HUES6 (cell line): Measurements from ENCODE around the gene EIF2S2.

Experiments
- H3K27ac ChIP-seq: 2 replicates; pipeline ENCODE4 v1.7.0; 2013; ENCODE audit warnings: low read depth, mild to moderate bottlenecking, low read length, inconsistent platforms
- H3K27me3 ChIP-seq: 2 replicates; pipeline ENCODE4 v1.6.1; 2013; ENCODE audit warnings: low read length; ENCODE audit not compliant: control insufficient read depth, insufficient read depth
- H3K36me3 ChIP-seq: 2 replicates; pipeline ENCODE4 v1.6.1; 2013; ENCODE audit warnings: low read length; ENCODE audit not compliant: control insufficient read depth, insufficient read depth
- H3K4me1 ChIP-seq: 2 replicates; pipeline ENCODE4 v1.6.1; 2013; ENCODE audit warnings: low read length; ENCODE audit not compliant: control insufficient read depth, insufficient read depth
- H3K4me3 ChIP-seq: 2 replicates; pipeline ENCODE4 v1.5.1; 2013; ENCODE audit warnings: low read depth, low read length
- H3K9ac ChIP-seq: one replicate; pipeline ENCODE4 v1.6.1; 2013; ENCODE audit warnings: mild to moderate bottlenecking, low read length
- H3K9me3 ChIP-seq: 2 replicates; pipeline ENCODE4 v1.6.1; 2013; ENCODE audit warnings: low read depth, low read length; ENCODE audit not compliant: control insufficient read depth, insufficient read depth

EIF2S2 gene

DNA sequence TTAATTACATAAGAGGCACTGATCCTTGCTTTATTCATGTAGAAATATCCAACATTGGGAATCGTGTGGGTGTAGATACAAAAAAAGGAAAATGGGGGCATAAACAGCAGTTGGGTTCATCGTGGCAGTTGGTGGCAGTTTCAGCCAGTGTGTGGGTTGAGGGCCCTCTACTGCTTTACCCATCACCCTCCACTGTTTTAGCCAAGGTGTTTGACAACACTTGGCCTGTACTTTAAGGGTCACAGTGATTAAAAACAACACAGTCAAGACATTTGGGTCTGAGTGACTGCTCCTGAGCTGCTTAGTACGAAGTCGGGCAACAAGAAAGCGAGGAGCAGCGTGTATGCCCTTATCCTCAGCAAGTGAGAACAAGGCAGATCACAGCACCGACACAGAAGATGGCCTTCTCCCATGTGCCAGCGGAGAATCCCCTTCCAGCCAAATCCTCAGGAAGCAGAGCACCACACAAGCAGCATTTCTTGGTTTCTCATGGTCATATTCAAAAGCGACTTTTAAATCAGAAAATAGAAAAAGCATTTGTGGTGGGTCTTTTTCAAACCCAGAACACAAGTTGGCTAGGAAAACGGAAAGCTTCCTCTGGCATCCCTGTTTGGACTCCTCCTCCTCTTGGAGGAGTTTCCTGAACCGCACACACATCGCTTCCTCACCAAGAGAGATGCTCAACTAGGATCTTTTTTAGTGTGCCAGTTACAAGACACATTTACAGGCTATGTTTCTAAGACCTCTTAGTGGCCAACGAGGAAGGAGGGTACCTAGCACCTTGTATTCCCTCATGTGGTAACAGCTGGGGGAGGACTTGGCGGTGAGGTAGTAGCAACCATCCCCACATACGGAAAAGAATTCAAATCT, 23.5 kb downstream of the EIF2S2 start:
- Histone ChIP-seq H3K9ac (no peak overlapping the region), H3K27me3 (no peaks in the 10 kb centered on the region), H3K9me3 (no peaks in the 10 kb centered on the region), H3K4me3 (no peak overlapping the region), H3K27ac (no peak overlapping the region), H3K4me1 (no peaks in the 10 kb centered on the region), H3K36me3 (peaks cover 77% of the 10 kb centered on the region)

DNA sequence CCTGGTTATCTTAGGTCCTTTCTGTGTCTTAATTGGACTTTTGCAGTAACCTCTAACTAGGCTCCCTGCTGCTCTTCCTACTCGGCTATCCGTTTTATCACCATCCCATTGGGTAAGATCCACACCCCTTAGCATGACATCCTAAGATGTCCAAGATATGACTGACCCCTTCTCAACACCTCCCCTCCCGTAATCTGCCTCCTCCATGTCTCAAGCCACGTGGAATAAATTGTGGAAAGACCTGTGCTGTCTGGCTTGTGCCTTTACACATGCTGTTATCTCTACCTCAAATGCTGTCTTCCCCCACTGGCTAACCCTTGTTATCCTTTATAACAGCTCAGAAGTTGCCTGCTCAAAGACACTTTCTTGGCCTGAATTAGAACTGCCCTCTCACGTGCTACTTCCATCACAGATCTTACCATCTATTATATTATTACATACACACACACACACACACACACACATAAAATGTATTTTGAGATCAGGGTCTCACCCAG, 26.5 kb downstream of the EIF2S2 start:
- Histone ChIP-seq H3K9ac (no peak overlapping the region), H3K9me3 (no peaks in the 10 kb centered on the region), H3K27me3 (no peaks in the 10 kb centered on the region), H3K4me3 (no peak overlapping the region), H3K27ac (no peak overlapping the region), H3K4me1 (no peaks in the 10 kb centered on the region), H3K36me3 (peaks cover 75% of the 10 kb centered on the region)

DNA sequence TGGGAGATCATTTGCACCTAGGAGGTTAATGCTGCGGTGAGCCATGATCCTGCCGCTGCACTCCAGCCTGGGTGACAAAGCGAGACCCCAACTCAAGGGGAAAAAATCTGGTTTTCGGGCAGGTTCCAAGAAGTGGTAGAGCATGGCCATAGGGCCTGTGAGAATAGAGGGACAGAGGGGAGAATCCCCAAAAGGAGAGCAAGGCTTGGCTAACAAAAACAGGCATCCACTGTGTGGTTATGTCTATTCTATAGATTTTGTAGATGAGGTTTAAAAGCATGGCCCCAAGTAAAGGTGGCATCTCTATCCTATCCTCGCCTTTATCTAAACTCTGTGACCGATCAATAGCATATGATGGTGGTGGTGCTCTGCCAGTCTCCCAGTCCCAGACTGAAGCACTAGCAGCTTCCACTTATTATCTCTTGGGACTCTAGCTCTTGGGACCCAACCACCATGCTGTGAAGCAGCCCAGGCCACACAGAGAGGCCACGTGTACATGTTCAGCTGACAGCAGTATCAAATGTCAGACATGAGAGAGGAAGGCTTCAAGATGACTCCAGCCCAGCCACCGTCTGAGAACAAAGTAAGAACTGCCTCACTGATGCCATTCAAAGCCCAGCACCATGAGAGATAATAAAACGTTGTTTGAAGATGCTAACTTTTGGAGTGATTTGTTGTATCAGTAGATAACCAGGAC, 27.7 kb downstream of the EIF2S2 start:
- peaks cover 75% of the 10 kb centered on the region for H3K36me3 ChIP-seq
- H3K4me1 ChIP-seq = no peaks in the 10 kb centered on the region
- H3K9me3 ChIP-seq = no peaks in the 10 kb centered on the region
- H3K9ac ChIP-seq = no peak overlapping the region
- H3K4me3 ChIP-seq = no peak overlapping the region
- no peak overlapping the region for H3K27ac ChIP-seq
- no peaks in the 10 kb centered on the region for H3K27me3 ChIP-seq

DNA sequence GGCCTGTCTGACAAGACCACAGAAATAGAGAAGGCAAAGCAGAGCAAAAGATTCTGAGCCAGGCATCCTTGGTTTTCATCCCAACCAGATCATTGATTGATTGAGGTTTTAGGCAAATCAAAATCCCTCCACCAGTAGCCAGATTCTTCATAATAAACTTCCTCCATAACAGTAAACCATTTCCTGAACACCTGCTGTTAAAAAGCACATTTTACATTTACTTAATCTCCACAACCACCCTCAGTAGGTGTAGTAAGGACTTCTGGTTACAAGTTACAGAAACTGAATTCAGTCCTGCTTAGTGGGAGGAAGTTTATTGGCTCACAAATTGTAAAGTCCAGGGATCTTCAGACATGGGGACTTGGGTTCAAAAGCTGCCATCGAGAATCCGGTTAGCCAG, 28.3 kb downstream of the EIF2S2 start:
- Histone ChIP-seq H3K4me3 (no peak overlapping the region), H3K4me1 (no peaks in the 10 kb centered on the region), H3K9me3 (no peaks in the 10 kb centered on the region), H3K9ac (no peak overlapping the region), H3K27me3 (no peaks in the 10 kb centered on the region), H3K27ac (no peak overlapping the region), H3K36me3 (peaks cover 75% of the 10 kb centered on the region)

DNA sequence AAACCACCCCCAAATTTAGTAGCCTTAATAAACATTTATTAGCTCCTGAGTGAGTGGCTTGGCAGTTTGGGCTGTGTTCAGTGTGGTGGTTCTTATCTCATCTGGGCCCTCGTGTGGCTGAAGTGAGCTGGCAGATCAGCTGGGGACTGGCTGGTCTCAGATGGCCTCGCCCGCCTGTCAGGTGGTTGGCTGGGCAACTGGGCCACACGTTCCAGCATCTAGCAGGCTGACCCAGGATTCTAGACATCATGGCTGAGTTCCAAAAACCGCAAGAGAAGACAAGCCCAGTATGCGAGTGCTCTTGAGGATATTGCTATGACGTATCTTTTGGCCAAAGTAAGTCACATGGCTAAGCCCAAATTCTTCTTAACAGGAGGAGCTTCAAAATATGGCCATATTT, 28.9 kb downstream of the EIF2S2 start:
- H3K4me3 ChIP-seq = no peak overlapping the region
- H3K9ac ChIP-seq = no peak overlapping the region
- H3K9me3 ChIP-seq = no peaks in the 10 kb centered on the region
- no peaks in the 10 kb centered on the region for H3K4me1 ChIP-seq
- no peak overlapping the region for H3K27ac ChIP-seq
- no peaks in the 10 kb centered on the region for H3K27me3 ChIP-seq
- H3K36me3 ChIP-seq = peaks cover 75% of the 10 kb centered on the region

DNA sequence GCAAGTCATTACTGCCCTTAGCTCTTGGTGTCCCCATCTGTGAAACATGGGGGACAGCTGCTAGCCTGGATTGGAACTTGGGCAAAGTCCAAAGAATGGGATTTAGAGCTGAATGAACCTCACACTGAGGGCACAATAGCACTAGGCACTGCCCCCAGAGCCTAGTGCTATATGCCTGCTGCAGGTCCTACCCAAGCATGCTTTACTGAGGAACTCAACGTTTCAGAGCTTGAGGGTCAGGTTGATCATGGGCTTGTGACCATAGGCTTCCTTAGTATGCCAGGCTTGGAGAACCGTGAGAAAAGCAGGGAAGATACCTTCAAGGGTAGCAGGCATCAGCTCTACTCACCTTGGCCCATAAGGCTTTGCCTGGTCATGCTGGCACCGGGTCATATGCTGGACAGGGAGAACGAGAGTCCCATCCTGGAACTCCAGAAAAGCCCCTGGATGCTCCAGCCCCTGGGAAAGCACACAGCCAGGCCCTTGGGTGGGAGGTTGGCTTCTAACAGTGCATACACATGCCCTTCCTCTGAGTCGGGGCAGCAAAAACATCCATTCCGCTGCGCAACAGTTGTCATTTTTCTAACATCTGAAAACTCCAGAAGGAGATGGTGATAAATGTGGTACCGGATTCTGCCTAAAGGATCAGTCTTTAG, 29.7 kb downstream of the EIF2S2 start:
- Histone ChIP-seq H3K9me3 (no peaks in the 10 kb centered on the region), H3K4me3 (no peak overlapping the region), H3K4me1 (no peaks in the 10 kb centered on the region), H3K27ac (no peak overlapping the region), H3K36me3 (peaks cover 76% of the 10 kb centered on the region), H3K27me3 (no peaks in the 10 kb centered on the region), H3K9ac (no peak overlapping the region)

DNA sequence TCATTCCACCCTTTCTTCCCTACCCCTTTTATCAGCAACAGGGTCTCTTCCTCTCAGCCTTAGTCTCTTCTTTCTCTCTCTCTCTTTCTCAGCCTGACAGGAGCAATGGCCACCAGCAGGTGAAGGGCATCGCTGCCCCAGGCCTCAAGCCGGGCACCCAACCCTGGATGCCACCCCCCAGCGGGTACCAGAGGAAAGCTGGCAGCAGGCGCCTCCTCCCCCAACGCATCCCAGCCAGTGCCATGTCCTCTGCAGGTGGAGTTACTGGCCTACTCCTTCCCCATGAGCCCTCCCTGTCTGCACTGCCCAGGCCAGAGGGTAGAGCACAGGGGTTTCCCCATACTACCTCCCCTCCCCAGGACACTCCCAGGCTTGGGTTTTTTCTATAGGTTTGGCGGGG, 32.2 kb downstream of the EIF2S2 start:
- peaks cover 82% of the 10 kb centered on the region for H3K36me3 ChIP-seq
- no peaks in the 10 kb centered on the region for H3K9me3 ChIP-seq
- no peak overlapping the region for H3K9ac ChIP-seq
- no peak overlapping the region for H3K4me3 ChIP-seq
- H3K4me1 ChIP-seq = no peaks in the 10 kb centered on the region
- no peak overlapping the region for H3K27ac ChIP-seq
- H3K27me3 ChIP-seq = no peaks in the 10 kb centered on the region

DNA sequence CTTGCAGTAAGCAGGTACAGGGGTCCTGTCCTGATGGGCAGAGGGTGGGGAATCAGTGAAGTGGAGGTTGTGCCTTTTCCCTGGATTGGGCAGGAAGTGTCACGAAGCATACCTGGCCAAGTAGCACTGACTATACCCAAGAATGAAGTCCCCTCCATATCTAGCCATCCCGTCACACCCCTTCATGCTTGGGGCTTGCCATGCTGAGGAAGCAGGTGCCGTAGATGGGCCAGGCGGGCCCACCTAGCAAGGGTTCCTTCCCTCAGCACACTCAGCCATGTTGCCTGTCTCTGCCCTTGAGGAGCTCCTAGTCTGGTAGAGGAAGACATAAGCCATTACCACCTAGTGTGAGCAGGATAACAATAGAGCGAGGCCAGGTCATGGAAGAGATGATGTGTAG, 33.5 kb downstream of the EIF2S2 start:
- Histone ChIP-seq H3K27ac (no peak overlapping the region), H3K9me3 (no peaks in the 10 kb centered on the region), H3K27me3 (no peaks in the 10 kb centered on the region), H3K4me1 (peaks cover 6% of the 10 kb centered on the region; the same call in 1 of the 2 replicates), H3K4me3 (no peak overlapping the region), H3K9ac (no peak overlapping the region), H3K36me3 (peaks cover 74% of the 10 kb centered on the region)

DNA sequence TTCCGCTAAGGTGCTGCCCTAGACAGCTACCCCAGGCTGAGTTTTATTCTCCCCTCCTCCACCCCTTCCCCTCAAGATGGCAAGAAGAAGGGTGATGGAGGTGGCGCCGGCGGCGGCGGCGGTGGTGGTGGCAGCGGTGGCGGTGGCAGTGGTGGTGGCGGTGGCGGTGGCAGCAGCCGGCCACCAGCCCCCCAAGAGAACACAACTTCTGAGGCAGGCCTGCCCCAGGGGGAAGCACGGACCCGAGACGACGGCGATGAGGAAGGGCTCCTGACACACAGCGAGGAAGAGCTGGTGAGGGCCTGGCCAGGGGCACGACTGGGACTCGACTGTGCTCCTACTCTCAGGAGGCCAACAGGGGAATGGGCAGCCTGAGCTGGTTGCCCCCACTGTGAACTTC, 35.1 kb downstream of the EIF2S2 start:
- no peaks in the 10 kb centered on the region for H3K9me3 ChIP-seq
- peaks cover 75% of the 10 kb centered on the region for H3K36me3 ChIP-seq
- H3K4me1 ChIP-seq = peaks cover 6% of the 10 kb centered on the region; the same call in 1 of the 2 replicates
- H3K4me3 ChIP-seq = no peak overlapping the region
- no peak overlapping the region for H3K27ac ChIP-seq
- H3K27me3 ChIP-seq = no peaks in the 10 kb centered on the region
- H3K9ac ChIP-seq = no peak overlapping the region

DNA sequence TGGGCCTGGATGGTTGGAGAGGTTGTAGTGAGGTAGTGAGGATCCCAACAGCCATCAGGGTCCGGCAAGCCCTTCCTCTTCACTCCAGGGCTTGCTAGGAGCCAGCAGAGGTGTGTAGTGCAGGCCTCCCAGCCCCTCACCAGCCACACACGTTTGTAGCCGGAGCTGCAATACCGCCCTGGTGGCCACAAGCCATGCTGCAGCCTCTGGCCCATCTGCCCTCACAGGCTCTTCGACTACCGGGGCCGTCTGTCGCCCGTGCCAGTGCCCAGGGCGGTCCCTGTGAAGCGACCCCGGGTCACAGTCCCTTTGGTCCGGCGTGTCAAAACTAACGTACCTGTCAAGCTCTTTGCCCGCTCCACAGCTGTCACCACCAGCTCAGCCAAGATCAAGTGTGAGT, 36.4 kb downstream of the EIF2S2 start:
- Histone ChIP-seq H3K36me3 (peaks cover 65% of the 10 kb centered on the region), H3K27me3 (no peaks in the 10 kb centered on the region), H3K9me3 (no peaks in the 10 kb centered on the region), H3K9ac (no peak overlapping the region), H3K4me1 (peaks cover 6% of the 10 kb centered on the region; the same call in 1 of the 2 replicates), H3K4me3 (no peak overlapping the region), H3K27ac (no peak overlapping the region)
